HepG2 (cell line): ENCODE results near the gene TMEM252.

Experiments used
- FOXA1 ChIP-seq, 2 experiments: fragments of 450-650 bp in 1 of 2; sonication (generic) in 1 of 2; formaldehyde crosslinking in 1 of 2; IDR thresholded peaks; 2 replicates each; pipeline versions ENCODE4 v1.4.0 to v1.6.1; 2016 to 2020; ENCODE audit warnings: missing genetic modification reagents in 1 of 2
- FOXJ3 ChIP-seq: sonication (generic); formaldehyde crosslinking; IDR thresholded peaks from 2 replicates; pipeline ENCODE4 v1.4.0; 2020; ENCODE audit warnings: missing genetic modification reagents, mild to moderate bottlenecking, borderline replicate concordance
- GATAD2A ChIP-seq: IDR thresholded peaks from 2 replicates; pipeline ENCODE4 v1.6.1; 2016
- MTF1 ChIP-seq: sonication (generic); formaldehyde crosslinking; IDR thresholded peaks from 2 replicates; pipeline ENCODE4 v1.5.0; 2020; ENCODE audit warnings: missing genetic modification reagents
- SRF ChIP-seq: IDR thresholded peaks from 2 replicates; pipeline ENCODE4 v1.6.1; 2011; ENCODE audit warnings: mild to moderate bottlenecking, low read depth, low read length, moderate library complexity
- SRSF1 ChIP-seq: fragments of 200-400 bp; formaldehyde crosslinking; optimal IDR thresholded peaks from 2 replicates; pipeline ENCODE3; 2017; ENCODE audit warnings: mild to moderate bottlenecking, low read depth, low read length, moderate library complexity
- ZFP1 ChIP-seq: IDR thresholded peaks from 2 replicates; pipeline ENCODE4 v1.6.1; 2016

- TF ChIP-seq MTF1 (CRISPR knock-in tag) (no peak), SRF (no peak), ZFP1 (CRISPR knock-in tag) (no peak), FOXA1 (IDR thresholded peaks at IDR 0.05) (no peak), FOXA1 (CRISPR knock-in tag; IDR thresholded peaks at IDR 0.05) (no peak), SRSF1 (no peak), GATAD2A (CRISPR knock-in tag) (no peak), FOXJ3 (CRISPR knock-in tag) (no peak)
These were observed 17.7 kb downstream of the TMEM252 start for GRCh38 chr9:68522954-68523353.
